NT2/D1 (cell line): ENCODE results near the gene IGF1R.

Experiments
- DNase-seq: peaks from one replicate; pipeline ENCODE4 v3.0.0-alpha.2; 2011; ENCODE audit warnings: low read depth, low spot score
- H3K27me3 ChIP-seq: 2 replicates; pipeline ENCODE4 v1.6.0; 2011; ENCODE audit warnings: mild to moderate bottlenecking; ENCODE audit not compliant: insufficient read length, insufficient read depth
- H3K36me3 ChIP-seq: 2 replicates; pipeline ENCODE4 v1.6.1; 2011; ENCODE audit warnings: mild to moderate bottlenecking, low read length, mixed read lengths; ENCODE audit not compliant: insufficient read depth, insufficient read length
- H3K4me1 ChIP-seq: 2 replicates; pipeline ENCODE4 v1.5.1; 2011; ENCODE audit not compliant: insufficient read depth, insufficient read length
- H3K4me3 ChIP-seq: 2 replicates; pipeline ENCODE4 v1.5.1; 2011; ENCODE audit warnings: low read depth; ENCODE audit not compliant: insufficient read length
- H3K9ac ChIP-seq: 2 replicates; pipeline ENCODE4 v1.6.0; 2011; ENCODE audit warnings: low read depth; ENCODE audit not compliant: insufficient read length
- H3K9me3 ChIP-seq: 2 replicates; pipeline ENCODE4 v1.5.1; 2011; ENCODE audit warnings: mild to moderate bottlenecking, low read length; ENCODE audit not compliant: insufficient read depth
- SUZ12 ChIP-seq: IDR thresholded peaks from 2 replicates; pipeline ENCODE4 v1.6.1; 2011; ENCODE audit not compliant: insufficient read length, insufficient read depth; ENCODE audit errors: extremely low read depth
- YY1 ChIP-seq: IDR thresholded peaks from 2 replicates; pipeline ENCODE4 v1.6.1; 2011; ENCODE audit not compliant: insufficient read length, insufficient read depth
- ZNF274 ChIP-seq: IDR thresholded peaks from 2 replicates; pipeline ENCODE4 v1.6.1; 2011; ENCODE audit warnings: mild to moderate bottlenecking, low read depth, low read length

IGF1R gene

GRCh38 chr15:98853617-98854420 is 205.5 kb downstream of the IGF1R start:
- TF ChIP-seq YY1 (no peak), SUZ12 (no peak), ZNF274 (no peak)

GRCh38 chr15:98854496-98854895 is 206.2 kb downstream of the IGF1R start:
- Histone ChIP-seq H3K9ac (no peak overlapping the region), H3K4me1 (peaks cover 21% of the 10 kb centered on the region)

More at GRCh38 chr15:98853617-98854420, 205.5 kb downstream of the IGF1R start:
- H3K9ac ChIP-seq = peak overlapping the region; percentile 36
- peak overlapping the region; percentile 72 for H3K4me3 ChIP-seq
- H3K27me3 ChIP-seq = no peaks in the 10 kb centered on the region
- peaks cover 21% of the 10 kb centered on the region for H3K4me1 ChIP-seq
- H3K9me3 ChIP-seq = no peaks in the 10 kb centered on the region
- DNase-seq = no peak
- H3K36me3 ChIP-seq = no peaks in the 10 kb centered on the region

GRCh38 chr15:98855067-98855814 is 206.9 kb downstream of the IGF1R start:
- Histone ChIP-seq H3K9me3 (no peaks in the 10 kb centered on the region), H3K4me1 (peaks cover 21% of the 10 kb centered on the region), H3K9ac (no peak overlapping the region), H3K4me3 (no peak overlapping the region), H3K27me3 (no peaks in the 10 kb centered on the region), H3K36me3 (no peaks in the 10 kb centered on the region)
- TF ChIP-seq SUZ12 = no peak
- TF ChIP-seq ZNF274 = no peak
- TF ChIP-seq YY1 = no peak
- no peak for DNase-seq

More at GRCh38 chr15:98854496-98854895, 206.2 kb downstream of the IGF1R start:
- no peaks in the 10 kb centered on the region for H3K27me3 ChIP-seq
- no peak for DNase-seq
- no peak for TF ChIP-seq YY1
- TF ChIP-seq ZNF274 = no peak
- no peak for TF ChIP-seq SUZ12
- no peaks in the 10 kb centered on the region for H3K9me3 ChIP-seq
- no peaks in the 10 kb centered on the region for H3K36me3 ChIP-seq
- H3K4me3 ChIP-seq = no peak overlapping the region

GRCh38 chr15:98855815-98856531 is 207.6 kb downstream of the IGF1R start:
- H3K9me3 ChIP-seq = no peaks in the 10 kb centered on the region
- DNase-seq = no peak
- H3K4me1 ChIP-seq = peaks cover 15% of the 10 kb centered on the region
- no peak overlapping the region for H3K4me3 ChIP-seq
- H3K9ac ChIP-seq = no peak overlapping the region
- TF ChIP-seq SUZ12 (no peak), YY1 (no peak), ZNF274 (no peak)
- no peaks in the 10 kb centered on the region for H3K36me3 ChIP-seq
- no peaks in the 10 kb centered on the region for H3K27me3 ChIP-seq

- Histone ChIP-seq H3K36me3 (no peaks in the 10 kb centered on the region), H3K4me3 (no peak overlapping the region), H3K9ac (no peak overlapping the region), H3K27me3 (no peaks in the 10 kb centered on the region), H3K4me1 (peaks cover 11% of the 10 kb centered on the region), H3K9me3 (no peaks in the 10 kb centered on the region)
- DNase-seq = no peak
- TF ChIP-seq YY1 (no peak), SUZ12 (no peak), ZNF274 (no peak)
These were observed 208.2 kb downstream of the IGF1R start for GRCh38 chr15:98856532-98856907.

GRCh38 chr15:98858610-98859023 is 210.3 kb downstream of the IGF1R start:
- TF ChIP-seq YY1 = no peak
- no peak for TF ChIP-seq SUZ12
- TF ChIP-seq ZNF274 = no peak
- H3K4me3 ChIP-seq = no peak overlapping the region
- no peaks in the 10 kb centered on the region for H3K9me3 ChIP-seq
- peaks cover 11% of the 10 kb centered on the region for H3K4me1 ChIP-seq
- H3K36me3 ChIP-seq = no peaks in the 10 kb centered on the region
- no peaks in the 10 kb centered on the region for H3K27me3 ChIP-seq
- H3K9ac ChIP-seq = no peak overlapping the region
- DNase-seq = no peak

GRCh38 chr15:98859149-98859548 is 210.8 kb downstream of the IGF1R start:
- Histone ChIP-seq H3K9me3 (no peaks in the 10 kb centered on the region), H3K9ac (no peak overlapping the region), H3K27me3 (no peaks in the 10 kb centered on the region), H3K4me1 (peaks cover 6% of the 10 kb centered on the region), H3K36me3 (no peaks in the 10 kb centered on the region), H3K4me3 (no peak overlapping the region)
- TF ChIP-seq YY1 (no peak), SUZ12 (no peak), ZNF274 (no peak)
- no peak for DNase-seq
